H1 (cell line): ENCODE measurements around the gene KIAA1671.

Source experiments
- CTCF ChIP-seq, 3 experiments: IDR thresholded peaks; 1 replicate in 2 of 3; 2 replicates in 1 of 3; pipeline versions ENCODE4 v1.5.1 to v1.6.1; 2011; ENCODE audit warnings: low read length in 3 of 3, mild to moderate bottlenecking in 3 of 3, inconsistent platforms in 2 of 3, low read depth in 1 of 3, moderate library complexity in 1 of 3; ENCODE audit not compliant: insufficient read depth in 1 of 3; ENCODE audit errors: control extremely low read depth in 1 of 3
- KDM1A ChIP-seq: fragments of 200-600, 300-600 bp; sonication (generic); IDR thresholded peaks from 2 replicates; pipeline ENCODE4 v1.7.1; 2016; ENCODE audit warnings: mild to moderate bottlenecking, low read length, borderline replicate concordance
- RFX5 ChIP-seq: IDR thresholded peaks from 2 replicates; pipeline ENCODE4 v1.6.1; 2011; ENCODE audit warnings: low read depth, low read length, improper control_type of control experiment, borderline replicate concordance

- TF ChIP-seq CTCF (IDR thresholded peaks at IDR 0.05; ENCODE audit: control extremely low read depth in 1 of 3, insufficient read depth in 1 of 3, low read depth in 1 of 3, low read length in 3 of 3) (no peak), KDM1A (no peak), RFX5 (no peak)
Measured at GRCh38 chr22:24989135-24989534, 36.6 kb downstream of the KIAA1671 start.
